ENCODE data around the gene DNAH11. TPM values are rescaled to one million over a fixed set of nuclear protein-coding genes. Genes with fewer than 3 reads are reported as not detected.

The DNAH11 gene
- total RNA-seq, 4 donors from 2014 or later = 0.10 to 0.62 (median 0.23) TPM

- no peaks in the 10 kb centered on the region for H3K9me3 ChIP-seq
- no peak overlapping the region for H3K4me3 ChIP-seq
- H3K36me3 ChIP-seq = no peaks in the 10 kb centered on the region
- H3K4me1 ChIP-seq = no peaks in the 10 kb centered on the region
- no peak overlapping the region for H3K27ac ChIP-seq
- no peak for DNase-seq
- in situ Hi-C loops (cut with MboI; ENCODE audit: low sequenced_read_pairs in 4 of 4) = no loop called here
- no peak for ATAC-seq
- intact Hi-C loops (cut with DNase I; ENCODE audit: low total_unique reads) = no loop called here
- H3K27me3 ChIP-seq = peaks cover 0 to 2% (median 0%) of the 10 kb centered on the region in 3 donors
- TF ChIP-seq CTCF (IDR thresholded peaks at IDR 0.05 in 4 of 5, conservative IDR thresholded peaks at IDR 0.05 in 1 of 5) (no peak), POLR2A (IDR thresholded peaks at IDR 0.05) (no peak)
Observed at GRCh38 chr7:21778953-21779352, 236.1 kb downstream of the DNAH11 start.

- intact Hi-C loops (cut with DNase I; ENCODE audit: low total_unique reads) (no loop called here), in situ Hi-C loops (cut with MboI; ENCODE audit: low sequenced_read_pairs in 4 of 4) (no loop called here)
- Histone ChIP-seq H3K27ac (no peak overlapping the region), H3K36me3 (no peaks in the 10 kb centered on the region), H3K27me3 (peaks cover 0 to 2% (median 0%) of the 10 kb centered on the region in 3 donors), H3K4me1 (no peaks in the 10 kb centered on the region), H3K9me3 (no peaks in the 10 kb centered on the region), H3K4me3 (no peak overlapping the region)
- no peak for DNase-seq
- ATAC-seq = no peak
- TF ChIP-seq POLR2A (IDR thresholded peaks at IDR 0.05) (no peak), CTCF (IDR thresholded peaks at IDR 0.05 in 4 of 5, conservative IDR thresholded peaks at IDR 0.05 in 1 of 5) (no peak)
Observed at GRCh38 chr7:21782996-21783395, 240.2 kb downstream of the DNAH11 start.

GRCh38 chr7:21784989-21785388 is 242.2 kb downstream of the DNAH11 start:
- no peaks in the 10 kb centered on the region for H3K4me1 ChIP-seq
- in situ Hi-C loops (cut with MboI; ENCODE audit: low sequenced_read_pairs in 4 of 4) = no loop called here

DNA sequence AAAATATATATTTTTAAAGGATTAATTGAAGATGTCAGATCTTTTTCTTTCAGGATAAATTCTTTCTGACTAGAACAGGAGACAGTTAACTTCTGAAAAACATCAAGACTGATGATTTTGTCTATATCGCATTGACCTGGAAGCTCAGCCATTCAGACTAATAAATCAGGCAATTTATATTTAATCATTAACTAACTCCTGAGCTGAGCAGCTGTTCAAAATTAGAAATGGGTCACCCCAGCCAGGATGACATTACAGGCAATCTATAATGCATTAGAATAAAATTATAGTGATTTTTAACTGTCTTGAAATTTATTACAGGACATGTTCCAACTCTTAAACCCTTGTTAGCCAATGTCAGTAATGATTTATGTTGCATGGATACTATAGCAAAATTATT is 263.0 kb downstream of the DNAH11 start:
- no peak overlapping the region for H3K4me3 ChIP-seq
- ATAC-seq (no peak), DNase-seq (no peak)
- TF ChIP-seq POLR2A (IDR thresholded peaks at IDR 0.05) (no peak), CTCF (IDR thresholded peaks at IDR 0.05 in 4 of 5, conservative IDR thresholded peaks at IDR 0.05 in 1 of 5) (no peak)
- no peaks in the 10 kb centered on the region for H3K36me3 ChIP-seq
- H3K27me3 ChIP-seq = no peaks in the 10 kb centered on the region
- intact Hi-C loops (cut with DNase I; ENCODE audit: low total_unique reads) (no loop called here), in situ Hi-C loops (cut with MboI; ENCODE audit: low sequenced_read_pairs in 4 of 4) (no loop called here)
- H3K27ac ChIP-seq = no peak overlapping the region
- no peaks in the 10 kb centered on the region for H3K4me1 ChIP-seq
- no peaks in the 10 kb centered on the region for H3K9me3 ChIP-seq

More at GRCh38 chr7:21784989-21785388, 242.2 kb downstream of the DNAH11 start:
- Histone ChIP-seq H3K36me3 (no peaks in the 10 kb centered on the region), H3K4me3 (no peak overlapping the region), H3K27me3 (no peaks in the 10 kb centered on the region), H3K27ac (no peak overlapping the region), H3K9me3 (no peaks in the 10 kb centered on the region)
- intact Hi-C loops (cut with DNase I; ENCODE audit: low total_unique reads) = no loop called here
- ATAC-seq (no peak), DNase-seq (no peak)
- TF ChIP-seq POLR2A (IDR thresholded peaks at IDR 0.05) (no peak), CTCF (IDR thresholded peaks at IDR 0.05 in 4 of 5, conservative IDR thresholded peaks at IDR 0.05 in 1 of 5) (no peak)

- Histone ChIP-seq H3K4me1 (no peaks in the 10 kb centered on the region), H3K36me3 (no peaks in the 10 kb centered on the region), H3K27me3 (no peaks in the 10 kb centered on the region), H3K9me3 (no peaks in the 10 kb centered on the region), H3K4me3 (no peak overlapping the region), H3K27ac (no peak overlapping the region)
- intact Hi-C loops (cut with DNase I; ENCODE audit: low total_unique reads) = no loop called here
- in situ Hi-C loops (cut with MboI; ENCODE audit: low sequenced_read_pairs in 4 of 4) = no loop called here
- ATAC-seq (no peak), DNase-seq (no peak)
- TF ChIP-seq CTCF (IDR thresholded peaks at IDR 0.05 in 4 of 5, conservative IDR thresholded peaks at IDR 0.05 in 1 of 5) (no peak), POLR2A (IDR thresholded peaks at IDR 0.05) (no peak)
Observed at GRCh38 chr7:21806388-21806787, 263.5 kb downstream of the DNAH11 start.
